GM18858 (cell line): ENCODE measurements around the gene KRT14.
"Not testable (repeated sequence)": the region's sequence is repeated elsewhere in the genome, so short reads cannot be mapped to it uniquely, and the experiment has no call there.

Source experiments
- ATAC-seq: cut with Tn5 transposase; IDR thresholded peaks from one replicate; pipeline ENCODE4 v1.9.1; 2021; ENCODE audit not compliant: unreplicated experiment

The KRT14 gene

DNA sequence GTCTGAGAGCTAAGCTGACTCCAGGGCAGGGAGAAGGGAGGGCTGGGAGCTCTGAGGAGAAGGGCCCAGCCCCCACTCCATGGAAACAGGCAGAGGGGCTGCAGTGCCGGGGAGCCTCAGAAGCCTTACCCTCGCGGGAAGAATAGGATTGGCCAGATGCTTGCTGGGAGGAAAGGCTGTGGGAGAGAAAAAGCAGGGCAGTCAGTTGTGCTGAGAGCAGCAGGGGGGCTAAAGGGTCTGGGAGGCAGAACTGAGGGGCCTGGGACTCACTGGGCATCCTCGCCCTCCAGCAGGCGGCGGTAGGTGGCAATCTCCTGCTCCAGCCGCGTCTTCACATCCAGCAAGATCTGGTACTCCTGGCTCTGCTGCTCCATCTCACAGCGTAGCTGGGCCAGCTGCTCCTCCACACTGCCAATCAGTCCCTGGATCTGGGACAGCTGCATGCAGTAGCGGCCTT is 23.4 kb upstream of the KRT14 start:
- ATAC-seq: not testable (repeated sequence)

GRCh38 chr17:41606930-41607329 is 20.2 kb upstream of the KRT14 start:
- not testable (repeated sequence) for ATAC-seq

DNA sequence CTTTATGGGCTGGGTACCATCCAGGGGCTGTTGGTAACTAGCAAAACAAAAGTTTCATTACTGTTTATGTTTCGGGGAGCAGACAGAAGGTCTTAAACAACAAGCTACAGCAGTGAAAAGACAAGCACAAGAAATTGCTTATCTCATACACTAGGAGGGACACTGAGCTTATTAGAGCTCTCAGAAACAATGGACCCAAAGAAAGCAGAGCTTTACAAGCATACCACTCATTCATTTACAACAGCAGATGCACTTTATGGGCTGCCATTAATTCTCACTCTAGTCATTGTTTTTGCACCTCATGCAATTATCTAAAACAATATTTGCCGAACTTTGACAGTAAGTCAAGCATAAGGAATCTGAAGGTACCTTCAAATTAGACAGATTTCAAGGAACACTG is 15.8 kb upstream of the KRT14 start:
- ATAC-seq: no peak

DNA sequence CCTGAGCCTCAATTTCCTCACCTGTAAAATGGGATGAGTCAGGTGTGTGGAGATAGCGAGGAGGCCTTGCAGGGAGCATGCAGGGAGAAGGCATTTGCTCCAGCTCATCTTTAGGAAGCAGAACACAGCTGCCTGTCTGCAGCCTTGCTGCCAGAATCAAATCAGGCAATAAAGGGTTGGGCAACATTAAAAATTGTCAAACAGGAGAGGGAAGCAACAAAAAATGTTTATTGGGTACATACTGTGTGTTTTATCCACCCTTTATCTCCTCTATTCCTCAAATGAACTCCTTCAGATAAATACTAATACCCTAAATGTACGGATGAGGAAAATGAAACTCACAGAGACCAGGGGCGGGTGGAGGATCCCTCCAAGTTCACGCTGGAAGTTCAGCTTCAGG is 13.6 kb upstream of the KRT14 start:
- no peak for ATAC-seq

DNA sequence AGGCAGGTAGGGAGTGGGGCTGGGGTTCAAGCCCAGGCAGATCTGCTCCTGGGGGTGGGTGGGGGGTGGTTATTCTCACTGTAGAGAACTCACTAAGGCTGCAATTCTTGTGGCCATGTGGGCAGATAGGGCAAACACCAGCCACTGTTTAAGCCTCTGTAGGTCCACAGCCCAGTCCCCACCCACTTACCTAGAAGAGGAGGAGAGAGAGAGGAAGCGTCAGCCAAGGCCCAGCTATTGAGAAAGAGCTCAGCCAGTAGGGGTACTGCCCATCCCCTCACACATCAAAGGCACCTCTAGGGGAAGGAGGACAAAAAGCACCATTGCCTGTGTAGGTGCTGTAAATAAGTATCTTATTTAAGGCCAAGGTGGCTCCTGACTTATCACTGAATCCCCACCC is 13.0 kb upstream of the KRT14 start:
- ATAC-seq: no peak

DNA sequence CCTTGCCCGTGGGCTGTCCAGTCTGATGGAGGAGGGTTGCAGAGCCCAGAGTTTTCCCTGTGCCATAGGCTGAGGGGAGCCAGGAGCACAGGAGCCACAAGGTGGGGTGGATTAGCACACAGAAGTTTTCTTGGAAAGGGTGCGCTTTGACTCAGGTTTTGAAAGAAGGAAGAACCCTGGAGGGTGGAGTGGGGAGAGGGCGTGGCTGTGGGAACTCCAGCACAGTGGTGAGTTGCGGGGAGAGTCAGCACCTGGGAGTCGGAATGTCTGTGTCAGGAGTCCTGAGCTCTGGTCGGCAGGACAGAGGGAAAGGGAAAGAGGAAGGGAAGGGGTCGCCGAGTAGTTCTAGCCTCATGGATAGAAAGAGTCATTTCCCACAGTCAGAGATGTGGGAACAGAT is 8.9 kb upstream of the KRT14 start:
- no peak for ATAC-seq

DNA sequence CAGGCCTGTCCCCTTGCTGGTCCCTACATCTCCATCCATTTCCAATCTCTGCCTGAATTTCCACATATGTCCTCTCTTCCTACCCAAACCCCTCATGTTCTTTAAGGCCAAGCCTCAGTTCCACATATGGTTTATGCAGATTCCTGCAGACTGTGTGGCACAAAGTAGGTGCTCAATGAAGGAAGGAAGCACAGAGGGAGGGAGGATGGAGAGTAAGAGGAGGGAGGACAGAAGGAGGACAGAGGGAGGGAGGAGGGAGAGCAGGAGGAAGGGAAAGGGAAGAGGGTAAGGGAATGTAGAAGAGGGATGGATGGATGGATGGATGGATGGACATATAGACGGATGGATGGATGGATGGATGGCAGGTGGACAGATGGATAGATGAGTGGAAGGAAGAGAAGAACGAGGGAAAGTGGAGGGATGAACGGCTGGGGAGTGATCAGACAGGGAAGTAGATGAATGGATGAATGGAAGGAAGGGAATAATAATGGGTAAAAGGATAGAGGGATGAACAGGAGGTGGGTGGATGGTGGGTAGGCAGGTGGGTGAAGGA is 7.7 kb upstream of the KRT14 start:
- ATAC-seq: no peak

DNA sequence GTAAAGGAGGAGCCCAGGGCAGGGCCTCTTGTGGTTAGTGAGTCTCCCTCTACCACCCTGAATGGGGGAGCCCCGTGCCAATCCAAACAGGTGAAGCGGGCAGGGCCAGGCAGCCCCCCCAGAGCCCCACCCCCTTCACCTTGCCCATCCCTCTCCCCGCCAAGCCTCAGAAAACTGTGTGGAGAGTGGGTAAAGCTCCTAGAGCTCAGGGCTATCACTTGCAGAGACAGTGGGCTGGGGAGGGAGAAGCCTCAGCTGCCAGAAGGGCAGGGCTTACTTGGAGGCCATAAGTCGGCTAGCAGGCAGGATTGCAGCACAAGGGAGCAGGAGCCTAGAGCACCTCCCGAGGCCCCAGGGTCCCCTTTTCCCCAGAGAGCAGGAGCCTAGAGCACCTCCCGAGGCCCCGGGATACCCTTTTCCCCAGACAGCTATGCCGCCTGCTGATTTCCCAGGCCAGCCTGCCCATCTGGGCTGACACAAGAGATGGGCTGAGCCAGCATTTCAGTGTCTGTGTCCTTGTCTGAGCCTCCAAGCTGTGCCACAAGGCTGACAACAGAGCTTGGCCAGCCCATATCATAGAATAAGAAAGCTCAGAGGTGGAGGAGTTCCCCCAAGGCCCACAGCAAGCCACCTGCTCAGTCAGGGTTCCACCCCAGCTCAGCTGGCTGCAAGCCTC is 6.7 kb upstream of the KRT14 start:
- no peak for ATAC-seq

GRCh38 chr17:41592601-41593305 is 6.1 kb upstream of the KRT14 start:
- no peak for ATAC-seq

GRCh38 chr17:41589301-41589700 is 2.6 kb upstream of the KRT14 start:
- no peak for ATAC-seq

DNA sequence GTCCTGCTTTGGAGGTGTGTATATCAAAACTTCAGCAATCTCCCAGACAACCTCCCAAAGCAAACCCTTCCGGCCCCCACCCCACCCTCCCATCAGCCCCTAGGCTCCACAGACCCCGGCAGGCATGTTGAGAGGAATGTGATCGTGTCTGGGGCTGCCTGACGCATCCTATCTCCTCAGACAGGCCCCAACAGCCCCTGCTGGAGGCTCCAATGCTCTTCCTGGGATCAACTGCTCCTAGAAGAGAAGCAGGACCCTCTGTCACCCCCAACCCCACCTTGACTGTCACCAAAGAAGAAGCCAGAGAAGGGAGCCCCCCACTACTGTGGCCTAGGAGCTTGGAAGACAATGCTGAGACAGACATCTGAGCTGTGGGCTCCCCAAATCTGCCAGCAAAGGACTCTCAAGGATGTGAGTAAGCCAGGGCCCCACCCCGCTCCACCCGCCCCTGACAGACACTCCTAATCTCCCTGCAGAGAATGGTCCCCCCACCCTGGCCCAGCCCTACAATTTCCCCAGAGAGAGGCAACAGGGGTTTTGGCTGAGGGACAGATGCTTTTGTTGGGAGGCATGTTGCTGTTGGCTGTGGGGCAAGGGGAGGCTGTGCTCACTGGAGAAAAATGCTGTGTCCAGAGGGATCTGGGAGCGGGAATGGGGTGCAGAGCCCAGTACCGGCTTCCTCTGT is 1.6 kb upstream of the KRT14 start:
- no peak for ATAC-seq

DNA sequence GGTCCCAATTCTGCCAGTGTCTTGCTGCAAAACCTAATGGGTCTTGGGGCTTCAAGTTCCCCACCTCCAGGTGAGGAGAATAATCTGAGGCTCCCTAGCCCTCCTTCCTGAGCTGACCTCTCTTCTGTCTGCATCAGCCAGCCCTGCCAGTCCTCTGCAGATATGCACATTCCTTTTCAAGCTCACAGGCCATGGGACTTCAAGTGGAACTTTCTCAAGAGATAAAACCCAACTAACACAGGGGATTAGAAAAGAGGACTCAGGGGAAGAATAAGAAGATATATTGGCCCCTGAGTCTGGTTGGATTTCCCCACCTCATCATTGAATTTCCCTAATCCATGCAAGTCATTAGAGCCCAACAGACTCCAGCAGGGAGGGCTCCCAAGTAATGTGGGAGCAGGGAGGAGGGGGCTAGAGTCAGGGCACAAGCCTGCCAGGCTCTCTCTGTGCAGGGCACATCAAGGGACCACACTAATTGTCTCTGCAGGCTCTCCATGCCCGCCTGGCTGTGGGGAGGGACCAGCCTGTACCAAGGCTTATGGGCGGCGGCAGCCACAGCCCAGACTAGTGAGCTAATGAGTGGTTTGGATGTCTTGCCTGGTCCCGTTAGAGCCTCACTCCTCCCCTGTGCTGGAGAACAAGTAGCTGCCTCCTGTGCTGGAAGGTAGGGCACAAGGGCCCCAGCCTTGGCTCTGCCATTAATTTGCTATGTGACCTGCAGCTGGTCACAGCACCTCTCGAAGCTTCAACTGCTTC is 1.2 kb downstream of the KRT14 start:
- no peak for ATAC-seq

- ATAC-seq: not testable (repeated sequence)
These were observed 2.3 kb downstream of the KRT14 start for GRCh38 chr17:41584331-41584927.

GRCh38 chr17:41583137-41584127 is 3.3 kb downstream of the KRT14 start:
- ATAC-seq: no peak

DNA sequence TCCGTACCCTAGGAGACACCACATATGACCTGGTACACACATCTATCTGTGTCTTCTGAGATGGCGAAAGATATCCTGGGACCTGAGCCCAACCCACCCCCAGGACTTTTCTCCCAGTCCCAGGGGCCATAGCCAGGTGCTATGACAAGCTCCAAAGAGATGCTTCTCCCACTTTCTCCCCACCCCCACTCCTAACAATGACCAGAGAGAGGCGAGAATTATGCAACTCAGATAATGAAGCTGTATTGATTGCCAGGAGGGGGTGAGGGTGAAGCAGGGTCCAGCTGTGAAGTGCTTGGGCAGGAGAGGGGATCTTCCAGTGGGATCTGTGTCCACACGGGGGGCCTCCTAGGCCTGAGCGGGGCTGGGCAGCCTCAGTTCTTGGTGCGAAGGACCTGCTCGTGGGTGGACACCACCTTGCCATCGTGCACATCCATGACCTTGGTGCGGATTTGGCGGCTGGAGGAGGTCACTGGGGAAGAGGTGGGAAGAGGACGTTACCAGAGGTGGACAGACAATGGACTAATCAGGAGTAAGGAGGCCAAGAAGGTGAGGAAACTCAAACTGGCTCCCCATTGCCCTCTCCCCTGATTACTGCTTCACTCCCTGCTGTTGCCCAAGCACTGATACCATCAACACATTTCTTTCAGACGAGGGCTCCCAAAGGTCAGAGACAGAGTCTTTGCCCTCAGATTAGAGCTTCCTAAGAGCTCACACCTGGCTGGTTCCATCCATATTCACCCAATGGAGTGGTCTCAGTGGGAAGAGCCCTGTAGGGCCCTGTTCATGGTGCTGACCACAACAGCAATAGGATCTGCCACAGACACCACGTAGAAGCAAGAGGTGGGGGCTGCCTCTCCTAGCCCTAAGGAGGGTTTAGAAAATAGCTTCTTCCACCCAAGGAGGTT is 4.4 kb downstream of the KRT14 start:
- ATAC-seq: not testable (repeated sequence)

GRCh38 chr17:41581366-41582060 is 5.2 kb downstream of the KRT14 start:
- no peak for ATAC-seq

DNA sequence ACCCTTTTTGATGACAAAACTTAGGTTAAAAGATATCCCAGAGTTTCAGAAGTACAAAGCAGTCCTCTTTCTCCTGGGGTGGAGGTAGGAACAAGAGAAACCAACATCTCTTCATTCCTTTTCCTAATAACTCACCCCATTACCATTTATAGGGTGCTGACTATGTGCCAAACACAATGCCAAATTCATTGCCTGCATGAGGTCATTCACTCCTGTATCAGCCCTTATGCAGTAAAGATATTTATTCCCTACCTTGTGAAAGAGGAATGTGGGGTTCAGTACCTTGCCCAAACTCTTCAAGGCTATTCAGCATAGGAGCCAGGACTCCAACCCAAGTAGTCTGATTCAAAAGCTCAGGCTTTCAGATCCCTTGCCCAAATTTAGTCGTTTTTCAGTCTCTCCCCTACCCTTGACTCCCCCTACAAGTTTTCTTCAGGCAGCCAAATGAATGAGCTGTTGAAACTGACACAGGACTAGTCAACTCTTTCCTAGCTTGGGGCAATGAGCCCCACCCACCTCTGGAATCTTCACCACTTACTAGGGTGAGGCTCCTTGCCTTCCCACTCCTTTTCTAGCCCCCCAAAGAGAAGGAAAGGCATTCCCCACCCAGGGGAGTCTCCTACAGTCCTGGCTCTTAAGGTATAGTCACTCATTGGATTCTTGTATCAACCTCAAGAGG is 5.9 kb downstream of the KRT14 start:
- no peak for ATAC-seq
